Kidney (tissue), 14 donors: Measurements from ENCODE around the gene PIP5K1C. TPM values are rescaled to one million over a fixed set of nuclear protein-coding genes. Genes with fewer than 3 reads are reported as not detected.

Experiments used
- DNase-seq, 5 donors: peaks; one replicate each; pipeline ENCODE4 v3.0.0-alpha.2; 2013 to 2020
- FAIRE-seq: peaks from 2 replicates; lab custom pipeline; 2012; peaks lifted over from hg19 to GRCh38; lab: Jason Lieb, UNC
- H3K27ac ChIP-seq, 2 donors: one replicate each; pipeline ENCODE4 v1.7.0; 2013; ENCODE audit warnings: low read depth in 2 of 2, low read length in 2 of 2, inconsistent platforms in 1 of 2
- H3K27me3 ChIP-seq: one replicate; pipeline ENCODE4 v1.7.1; 2013; ENCODE audit warnings: low read length, inconsistent platforms; ENCODE audit not compliant: control insufficient read depth, insufficient read depth
- H3K36me3 ChIP-seq, 3 donors: one replicate each; pipeline versions ENCODE4 v1.7.0 to v1.7.1; 2013; ENCODE audit warnings: low read length in 3 of 3, control low read depth in 1 of 3, inconsistent platforms in 1 of 3; ENCODE audit not compliant: insufficient read depth in 3 of 3, control insufficient read depth in 2 of 3
- H3K4me1 ChIP-seq, 3 donors: one replicate each; pipeline versions ENCODE4 v1.7.0 to v1.7.1; 2013; ENCODE audit warnings: low read length in 3 of 3, inconsistent platforms in 1 of 3, low read depth in 1 of 3; ENCODE audit not compliant: control insufficient read depth in 2 of 3, insufficient read depth in 2 of 3
- H3K4me3 ChIP-seq, 3 donors: one replicate each; pipeline versions ENCODE4 v1.7.0 to v1.8.1; 2013; ENCODE audit warnings: low read length in 3 of 3, control low read depth in 1 of 3, inconsistent platforms in 1 of 3
- H3K9ac ChIP-seq, 3 donors: one replicate each; pipeline versions ENCODE4 v1.7.0 to v1.7.1; 2013; ENCODE audit warnings: low read length in 3 of 3, control low read depth in 1 of 3, inconsistent platforms in 1 of 3
- H3K9me3 ChIP-seq, 3 donors: one replicate each; pipeline versions ENCODE4 v1.7.0 to v1.7.1; 2013; ENCODE audit warnings: low read length in 3 of 3, control low read depth in 1 of 3, inconsistent platforms in 1 of 3; ENCODE audit not compliant: control insufficient read depth in 2 of 3, insufficient read depth in 1 of 3
- intact Hi-C: fragments of 100-400 bp; cut with DNase I; formaldehyde crosslinking; loops from one replicate; pipeline ENCODE4 v1.11.1; 2022
- polyA plus RNA-seq: library from polyadenylated mRNA; stranded (reverse); fragments of 350-450 nt; fragmentation: Illumina TruSeq; extraction: RNeasy Lipid Tissue Mini Kit (QIAGEN cat#74804); gene quantifications from one replicate; pipeline ENCODE4 v1.2.3, GENCODE V29; 2014; ENCODE audit warnings: low read depth, low replicate concordance; ENCODE audit not compliant: insufficient read depth
- total RNA-seq: library from RNA; stranded (reverse); fragmentation: NEBNext Ultra II Directional; extraction: Animal tissue kit (Norgen Biotek cat#: 25700); gene quantifications from one replicate; pipeline ENCODE4 v1.2.1, GENCODE V29; 2021
- TF ChIP-seq, protein P1 (sequence below): IDR thresholded peaks from 3 replicates; pipeline ENCODE4 v1.5.1; 2012; ENCODE audit warnings: mild to moderate bottlenecking, moderate library complexity, borderline replicate concordance; ENCODE audit not compliant: insufficient read depth; ENCODE audit errors: extremely low read depth
- donor health status: control.
- donor health status: control.
- donor health status: control.
- donor health status: control.
- donor health status: control.
- donor health status: DM: yes; HTN: yes; CAD: no.
- donor health status: Normal renal cell carcinoma (clear cell type).

Gene PIP5K1C
- total and polyA plus RNA-seq, 2 donors from 2014 or later = 11.2 to 35.6 TPM

DNA sequence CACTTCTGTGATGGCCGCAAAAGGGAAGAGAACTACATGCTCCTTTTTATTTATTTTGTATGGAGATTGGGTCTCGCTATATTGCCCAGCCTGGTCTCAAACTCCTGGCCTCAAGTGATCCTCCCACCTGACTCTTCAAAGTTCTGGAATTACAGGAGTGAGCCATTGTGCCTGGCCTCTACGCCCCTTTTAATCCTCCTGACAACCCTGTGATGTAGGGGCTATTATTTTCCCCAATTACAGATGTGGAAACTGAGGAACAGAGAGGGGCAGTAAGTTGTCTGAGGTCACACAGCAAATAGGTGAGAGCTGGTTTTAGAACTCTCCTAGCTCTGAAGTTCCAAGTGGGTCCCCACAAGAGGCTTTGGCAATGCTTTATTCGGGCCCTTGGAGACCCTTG, 19.6 kb upstream of the PIP5K1C start:
- Histone ChIP-seq H3K27ac (no peak overlapping the region), H3K36me3 (no peaks in the 10 kb centered on the region), H3K9me3 (no peaks in the 10 kb centered on the region), H3K27me3 (no peaks in the 10 kb centered on the region), H3K4me1 (peaks cover 0 to 5% (median 3%) of the 10 kb centered on the region in 3 donors), H3K9ac (no peak overlapping the region), H3K4me3 (no peak overlapping the region)
- DNase-seq (no peak), FAIRE-seq (no peak)
- intact Hi-C loops = loop anchor here (5.0 kb wide), 1 partner anchor 53 kb away; no protein-coding TSS in a partner anchor
- TF ChIP-seq, protein P1, sequence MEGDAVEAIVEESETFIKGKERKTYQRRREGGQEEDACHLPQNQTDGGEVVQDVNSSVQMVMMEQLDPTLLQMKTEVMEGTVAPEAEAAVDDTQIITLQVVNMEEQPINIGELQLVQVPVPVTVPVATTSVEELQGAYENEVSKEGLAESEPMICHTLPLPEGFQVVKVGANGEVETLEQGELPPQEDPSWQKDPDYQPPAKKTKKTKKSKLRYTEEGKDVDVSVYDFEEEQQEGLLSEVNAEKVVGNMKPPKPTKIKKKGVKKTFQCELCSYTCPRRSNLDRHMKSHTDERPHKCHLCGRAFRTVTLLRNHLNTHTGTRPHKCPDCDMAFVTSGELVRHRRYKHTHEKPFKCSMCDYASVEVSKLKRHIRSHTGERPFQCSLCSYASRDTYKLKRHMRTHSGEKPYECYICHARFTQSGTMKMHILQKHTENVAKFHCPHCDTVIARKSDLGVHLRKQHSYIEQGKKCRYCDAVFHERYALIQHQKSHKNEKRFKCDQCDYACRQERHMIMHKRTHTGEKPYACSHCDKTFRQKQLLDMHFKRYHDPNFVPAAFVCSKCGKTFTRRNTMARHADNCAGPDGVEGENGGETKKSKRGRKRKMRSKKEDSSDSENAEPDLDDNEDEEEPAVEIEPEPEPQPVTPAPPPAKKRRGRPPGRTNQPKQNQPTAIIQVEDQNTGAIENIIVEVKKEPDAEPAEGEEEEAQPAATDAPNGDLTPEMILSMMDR = no peak

DNA sequence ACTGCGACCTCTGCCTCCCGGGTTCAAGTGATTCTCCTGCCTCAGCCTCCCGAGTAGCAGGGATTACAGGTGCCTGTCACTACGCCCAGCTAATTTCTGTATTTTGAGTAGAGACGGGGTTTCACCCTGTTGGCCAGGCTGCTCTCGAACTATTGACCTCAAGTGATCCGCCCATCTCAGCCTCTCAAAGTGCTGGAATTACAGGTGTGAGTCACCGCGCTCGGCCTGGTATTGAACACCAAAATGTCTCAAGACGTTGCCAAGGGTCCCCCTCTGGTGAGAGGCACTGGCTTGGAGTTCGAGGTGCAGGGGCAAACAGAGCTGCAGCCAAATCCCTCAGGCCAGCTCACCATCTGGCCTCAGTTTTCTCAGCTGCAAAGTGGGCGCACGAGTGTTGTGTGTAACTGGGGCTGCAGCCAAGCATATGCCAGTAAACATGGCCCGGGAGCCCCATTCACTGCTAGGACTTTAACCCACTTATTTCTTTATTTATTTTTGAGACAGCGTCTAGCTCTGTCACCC, 15.9 kb upstream of the PIP5K1C start:
- FAIRE-seq = no peak
- H3K4me3 ChIP-seq = no peak overlapping the region
- H3K9me3 ChIP-seq = no peaks in the 10 kb centered on the region
- intact Hi-C loops = loop anchor here (5.0 kb wide), 1 partner anchor 49 kb away; no protein-coding TSS in a partner anchor
- H3K27ac ChIP-seq = no peak overlapping the region
- H3K27me3 ChIP-seq = no peaks in the 10 kb centered on the region
- H3K36me3 ChIP-seq = no peaks in the 10 kb centered on the region
- no peak for DNase-seq
- TF ChIP-seq, protein P1 = no peak
- H3K4me1 ChIP-seq = peaks cover 0 to 5% (median 2%) of the 10 kb centered on the region in 3 donors
- no peak overlapping the region for H3K9ac ChIP-seq

- H3K36me3 ChIP-seq = no peaks in the 10 kb centered on the region
- FAIRE-seq = no peak
Observed at GRCh38 chr19:3712663-3713611, 12.7 kb upstream of the PIP5K1C start.

More at GRCh38 chr19:3712663-3713611, 12.7 kb upstream of the PIP5K1C start:
- peak overlapping the region in 1 of 3 donors; percentile 28 for H3K9ac ChIP-seq
- intact Hi-C loops = no loop called here
- no peaks in the 10 kb centered on the region for H3K9me3 ChIP-seq
- TF ChIP-seq, protein P1 = no peak
- no peak overlapping the region for H3K4me3 ChIP-seq
- H3K27me3 ChIP-seq = no peaks in the 10 kb centered on the region
- peak overlapping the region; percentile 77 to 83 for H3K27ac ChIP-seq
- peak in 4 of 5 donors; percentile 70 to 80 (median 78) for DNase-seq
- peaks cover 0 to 9% (median 0%) of the 10 kb centered on the region in 3 donors for H3K4me1 ChIP-seq
